ENCODE results near the gene DMRT2.

- TF ChIP-seq SP1 (IDR thresholded peaks at IDR 0.05), result no peak
- no peak for TF ChIP-seq BHLHE40 (IDR thresholded peaks at IDR 0.05; ENCODE audit: borderline replicate concordance)
Observed at GRCh38 chr9:1039589-1039988, 10.6 kb upstream of the DMRT2 start.

Measured in HEK293T (cell line).